Measurements from ENCODE around the gene ARPIN.
"Not testable (repeated sequence)": the region's sequence is repeated elsewhere in the genome, so short reads cannot be mapped to it uniquely, and the experiment has no call there.

Gene ARPIN

DNA sequence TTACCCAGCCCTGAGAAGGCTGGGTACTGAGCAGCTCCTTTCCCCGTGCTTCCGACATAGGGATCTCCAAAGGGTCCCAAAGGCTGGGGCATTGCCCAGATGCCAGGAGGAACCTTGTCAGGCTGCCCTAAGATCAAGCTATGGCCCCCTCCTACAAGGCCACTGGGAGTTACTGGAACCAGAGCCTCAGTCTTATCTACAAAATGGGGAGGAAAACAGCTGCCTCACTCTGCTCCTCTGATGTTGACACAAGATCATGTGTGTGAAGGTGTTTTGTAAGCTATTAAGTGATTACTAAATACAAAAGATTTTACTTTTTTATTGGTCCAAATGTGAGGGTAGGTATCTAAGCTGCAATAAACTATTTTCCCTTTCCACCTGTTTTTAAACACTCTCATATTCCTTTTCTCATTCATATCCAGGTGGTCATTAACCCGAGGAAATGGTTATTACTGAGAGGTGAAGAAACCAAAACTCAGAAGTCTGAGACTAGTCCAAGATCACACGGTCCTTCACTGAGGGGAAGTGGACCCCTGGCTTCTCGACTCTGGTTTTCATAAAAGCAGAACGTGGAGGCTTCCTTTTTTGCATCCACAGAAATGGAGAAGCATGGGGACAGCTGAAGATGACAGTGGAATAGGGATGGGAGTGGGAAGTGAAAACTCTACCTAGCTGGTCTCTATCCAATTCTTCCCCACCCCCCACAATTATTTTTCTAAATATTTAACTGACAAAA is 1.7 kb downstream of the ARPIN start:
- DNase-seq (ENCODE audit: low read depth) = no peak

DNA sequence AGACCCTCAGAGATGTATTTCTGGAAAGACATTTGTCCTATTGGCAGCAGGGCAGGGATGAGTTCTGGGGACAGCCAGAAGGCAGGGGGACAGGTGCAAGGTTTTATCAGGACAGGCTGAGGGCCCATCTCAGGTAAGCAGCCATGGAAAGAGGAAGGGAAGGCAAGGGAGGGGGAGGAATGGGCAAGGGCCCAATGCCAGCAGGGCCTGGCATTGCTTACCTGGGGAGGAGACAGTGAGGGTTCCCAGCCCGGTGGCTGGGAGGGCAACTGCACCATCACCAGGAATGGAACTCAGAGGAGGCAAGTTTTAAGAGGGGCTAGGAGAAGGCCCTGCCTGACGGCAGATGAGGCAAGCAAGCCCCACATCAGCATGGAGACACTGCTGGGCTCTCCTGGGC is 3.1 kb downstream of the ARPIN start:
- no peak for DNase-seq (ENCODE audit: low read depth)

DNA sequence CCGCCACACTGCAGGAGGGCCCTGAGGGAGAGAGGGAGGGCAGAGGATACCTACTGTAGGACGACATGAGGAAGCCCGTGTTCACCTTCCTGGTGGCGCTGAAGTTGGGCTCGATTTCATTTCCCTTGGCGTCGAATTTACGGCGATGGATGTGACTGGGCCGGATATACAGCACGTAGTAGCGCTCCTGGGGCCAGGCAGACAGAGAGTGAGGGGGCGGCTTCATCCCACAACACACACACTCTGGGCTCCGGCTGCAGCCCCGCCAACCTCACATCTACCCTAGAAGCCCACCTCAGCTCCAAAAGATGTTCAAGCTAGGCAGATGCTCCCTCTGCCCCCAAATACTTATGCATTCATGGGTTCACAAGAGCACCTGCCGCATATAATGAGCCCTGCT is 4.5 kb downstream of the ARPIN start:
- no peak for DNase-seq (ENCODE audit: low read depth)

DNA sequence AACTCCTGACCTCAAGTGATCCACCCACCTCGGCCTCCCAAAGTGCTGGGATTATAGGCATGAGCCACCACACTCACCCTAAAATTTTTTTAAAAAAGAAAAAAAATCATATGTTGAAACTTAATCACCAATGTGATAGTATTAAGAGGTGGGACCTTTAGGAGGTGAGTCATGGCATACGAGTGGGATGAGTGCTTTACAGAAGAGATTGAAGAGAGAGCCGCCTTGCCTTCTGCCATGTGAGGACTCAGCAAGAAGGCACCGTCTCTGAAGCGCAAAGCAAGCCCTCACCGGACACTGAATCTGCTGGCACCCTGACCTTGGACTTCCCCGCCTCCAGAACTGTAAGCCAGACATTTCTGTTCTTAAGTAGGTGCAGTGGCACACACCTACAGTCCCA is 5.5 kb downstream of the ARPIN start:
- DNase-seq (ENCODE audit: low read depth) = no peak

DNA sequence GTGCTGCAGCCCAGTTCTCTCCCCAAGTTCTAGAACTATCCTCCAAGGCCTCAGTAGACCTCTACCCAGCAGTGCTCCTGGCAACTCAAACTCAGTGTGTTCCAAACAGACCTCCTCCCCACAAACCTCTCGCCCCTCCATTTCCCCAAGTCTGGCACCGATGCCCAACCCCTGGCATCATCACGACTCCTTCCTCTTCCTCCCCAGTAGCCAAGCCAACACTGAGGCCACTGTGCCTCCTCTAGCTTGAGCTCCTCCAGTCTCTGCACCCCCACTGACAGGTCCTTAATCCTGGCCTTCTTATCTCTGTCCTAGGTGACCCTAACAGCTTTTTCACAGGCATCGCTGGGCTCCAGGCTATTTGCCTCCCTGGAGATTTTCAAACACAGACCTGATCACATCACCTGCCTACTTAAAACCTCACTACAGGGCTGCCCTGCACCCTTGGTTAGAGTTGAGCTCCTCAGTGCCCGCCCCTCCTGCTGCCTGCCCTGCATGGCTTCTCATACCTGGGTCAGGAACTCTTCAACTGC is 6.8 kb downstream of the ARPIN start:
- no peak for DNase-seq (ENCODE audit: low read depth)

DNA sequence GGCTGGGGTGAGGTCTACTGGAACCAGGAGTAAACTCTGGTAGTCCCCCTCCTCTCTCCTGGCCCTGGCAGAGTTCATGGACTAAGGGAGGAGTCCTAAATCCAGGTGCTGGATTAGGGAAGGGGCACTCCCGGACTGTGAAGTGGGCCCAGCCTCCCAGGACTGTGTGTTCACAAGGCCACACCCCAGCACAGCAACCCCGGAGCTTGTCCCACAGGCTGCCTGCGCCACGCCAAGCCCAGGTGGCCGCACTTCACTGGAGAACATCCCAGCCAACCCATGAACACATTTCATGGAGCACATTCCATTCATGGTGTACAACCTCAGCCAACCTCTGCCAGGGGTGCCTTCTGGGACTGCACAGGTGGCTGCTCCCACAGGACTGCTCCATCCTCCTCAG is 8.2 kb downstream of the ARPIN start:
- no peak for DNase-seq (ENCODE audit: low read depth)

DNA sequence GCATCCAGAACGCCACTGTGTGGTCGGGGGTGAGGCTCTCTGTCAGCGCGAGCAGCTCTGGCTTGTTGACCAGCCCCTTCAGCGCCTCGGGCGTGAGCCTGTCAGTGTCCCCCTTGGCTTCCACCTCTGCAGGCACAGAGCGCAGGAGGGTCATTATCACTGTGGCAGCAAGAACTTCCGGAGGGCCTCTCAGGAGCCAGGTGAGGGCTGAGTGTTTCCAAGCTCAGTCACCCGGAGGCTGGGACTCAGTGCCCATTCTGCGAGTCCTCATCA is 9.0 kb downstream of the ARPIN start:
- no peak for DNase-seq (ENCODE audit: low read depth)

DNA sequence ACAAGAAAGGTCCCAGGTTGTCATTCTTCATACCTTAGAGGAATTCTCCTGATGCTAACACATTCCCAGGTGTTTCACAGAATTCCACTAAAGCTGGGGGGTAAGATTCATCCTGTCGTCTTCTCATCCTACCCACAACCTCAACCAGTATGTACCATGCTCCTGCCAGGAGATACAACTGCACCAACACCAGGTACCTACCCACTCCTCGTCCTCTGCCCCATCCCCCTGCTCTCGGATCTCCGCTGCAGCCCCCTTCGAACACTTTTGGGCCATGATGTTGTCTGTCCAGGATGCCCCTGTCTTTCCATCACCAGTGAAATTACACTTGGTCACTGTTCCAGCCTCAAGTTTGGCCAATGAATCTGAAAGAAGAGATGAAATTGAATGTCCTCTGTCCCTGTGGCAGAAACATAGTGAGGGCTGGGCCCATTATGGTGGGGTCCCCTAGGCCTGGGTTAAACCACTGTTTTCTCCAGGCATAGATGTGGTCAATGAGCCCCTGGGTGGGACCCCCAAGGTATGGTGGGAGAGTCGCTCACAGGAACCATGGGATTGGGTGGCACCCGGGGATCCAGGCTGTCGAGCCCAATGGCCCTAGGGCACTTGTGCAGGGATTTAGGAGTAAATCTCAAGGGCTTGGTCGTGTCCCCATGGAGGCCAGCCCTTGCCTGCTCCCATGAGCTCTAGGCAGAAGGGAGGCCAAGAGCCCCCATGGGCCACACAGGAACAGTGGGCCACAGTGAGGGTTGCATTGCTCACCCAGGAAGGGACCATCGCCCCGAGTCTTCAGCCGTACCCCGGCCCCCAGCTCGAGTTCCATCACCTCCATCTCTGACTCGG is 9.5 kb downstream of the ARPIN start:
- no peak for DNase-seq (ENCODE audit: low read depth)

DNA sequence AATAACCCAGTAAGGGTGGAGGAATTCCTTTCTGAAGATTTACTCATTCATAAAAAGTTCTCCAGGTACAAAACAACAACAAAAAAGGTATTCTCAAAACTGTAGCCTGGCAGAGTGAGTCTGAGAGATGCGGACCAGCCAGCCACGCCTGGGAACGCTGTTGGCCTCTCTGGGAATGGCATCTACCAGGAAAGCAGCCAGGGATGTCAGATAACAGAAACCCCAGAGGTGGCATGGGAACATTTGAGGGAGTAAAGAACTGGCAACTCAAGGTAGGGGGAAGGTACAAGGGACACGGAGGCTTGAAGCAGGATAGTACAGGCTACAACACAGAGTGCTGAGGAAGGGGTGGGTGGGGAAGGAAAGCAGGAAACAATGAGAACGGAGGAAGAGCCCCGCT is 11.9 kb downstream of the ARPIN start:
- DNase-seq (ENCODE audit: low read depth) = no peak

DNA sequence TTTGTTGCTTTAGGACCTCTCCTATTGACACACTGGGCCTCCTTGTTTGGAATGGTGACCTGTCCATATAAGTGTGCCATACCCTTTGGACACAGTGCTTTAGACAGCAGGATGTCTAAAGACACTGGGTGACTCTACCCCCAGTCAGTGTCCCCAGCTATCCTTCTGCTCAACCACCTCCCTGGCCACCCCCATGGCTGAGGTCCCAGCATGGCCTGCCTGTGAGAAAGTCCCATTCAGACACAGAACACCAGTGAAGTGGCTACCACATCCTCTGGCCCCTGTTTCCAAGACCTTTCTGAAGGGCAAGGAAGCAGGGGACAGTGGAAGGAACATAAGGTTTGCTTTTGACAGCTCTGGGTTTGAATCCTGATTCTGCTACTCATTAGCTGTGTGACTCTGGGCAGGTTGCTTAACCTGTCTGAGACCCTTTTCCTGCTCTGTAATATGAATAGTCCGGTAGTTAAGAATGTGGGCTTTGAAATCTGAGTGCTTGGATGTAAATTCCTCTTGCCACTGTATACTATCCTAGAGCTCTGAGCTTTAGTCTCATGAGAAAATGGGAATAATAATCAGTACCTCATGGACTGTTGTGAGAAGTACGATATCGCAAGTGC is 12.7 kb downstream of the ARPIN start:
- DNase-seq (ENCODE audit: low read depth) = no peak

DNA sequence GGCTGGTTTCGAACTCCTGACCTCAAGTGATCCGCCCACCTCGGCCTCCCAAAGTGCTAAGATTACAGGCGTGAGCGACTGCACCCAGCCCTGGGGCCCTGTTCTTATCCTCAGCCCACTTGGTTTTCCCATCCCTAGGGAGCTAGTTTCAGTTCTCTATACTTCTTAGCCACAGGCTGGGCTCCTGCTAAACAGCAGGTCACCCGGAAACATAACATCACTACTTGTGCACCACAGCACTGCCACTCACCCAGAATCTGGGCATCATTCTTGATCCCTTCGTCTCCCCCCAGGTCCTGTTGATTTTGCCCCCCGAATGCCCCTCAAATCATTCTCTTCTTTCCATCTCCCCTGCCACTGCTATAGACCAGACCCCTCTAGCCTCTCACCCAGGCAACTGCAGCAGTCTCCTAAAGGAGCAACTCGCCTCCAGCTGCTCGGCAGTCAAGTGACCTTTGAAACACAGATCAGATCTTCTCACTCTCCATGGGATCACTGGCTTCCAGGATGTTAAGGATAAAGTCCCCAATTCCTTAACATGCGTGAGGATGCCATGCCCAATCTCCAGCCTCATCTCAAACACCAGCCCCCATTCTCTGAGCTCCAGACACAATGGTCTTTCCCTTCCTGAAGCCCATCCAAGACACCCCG is 13.3 kb downstream of the ARPIN start:
- DNase-seq (ENCODE audit: low read depth) = no peak

DNA sequence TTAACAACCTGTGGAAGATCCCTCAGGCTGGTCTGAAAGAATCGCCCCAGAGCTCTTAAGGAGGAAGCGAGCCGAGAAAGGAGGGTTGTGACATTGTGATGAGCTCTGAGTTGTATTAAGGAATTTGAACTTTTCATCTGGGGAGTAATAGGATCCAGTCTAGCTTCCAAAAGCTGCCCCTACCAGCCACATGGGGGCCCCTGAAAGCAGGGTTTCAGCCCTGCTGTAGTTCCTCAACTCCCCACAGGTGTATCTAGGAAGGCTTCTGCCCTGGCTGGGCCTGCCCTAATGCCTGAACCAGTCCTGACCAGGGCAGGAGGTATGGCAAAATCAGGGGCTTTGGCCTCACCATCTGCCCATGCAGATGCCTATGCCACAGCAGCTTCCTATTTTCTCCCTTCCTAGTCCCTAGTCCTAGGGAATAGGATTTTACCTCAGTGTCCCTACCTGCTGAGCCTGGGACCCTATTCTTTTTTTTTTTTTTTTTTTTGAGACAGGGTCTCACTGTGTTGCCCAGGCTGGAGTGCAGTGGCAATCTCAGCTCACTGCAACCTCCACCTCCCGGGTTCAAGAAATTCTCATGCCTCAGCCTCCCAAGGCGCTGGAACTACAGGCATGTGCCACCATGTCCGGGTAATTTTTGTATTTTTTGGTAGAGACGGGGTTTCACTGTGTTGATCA is 14.0 kb downstream of the ARPIN start:
- peak; percentile 10 for DNase-seq (ENCODE audit: low read depth)

DNA sequence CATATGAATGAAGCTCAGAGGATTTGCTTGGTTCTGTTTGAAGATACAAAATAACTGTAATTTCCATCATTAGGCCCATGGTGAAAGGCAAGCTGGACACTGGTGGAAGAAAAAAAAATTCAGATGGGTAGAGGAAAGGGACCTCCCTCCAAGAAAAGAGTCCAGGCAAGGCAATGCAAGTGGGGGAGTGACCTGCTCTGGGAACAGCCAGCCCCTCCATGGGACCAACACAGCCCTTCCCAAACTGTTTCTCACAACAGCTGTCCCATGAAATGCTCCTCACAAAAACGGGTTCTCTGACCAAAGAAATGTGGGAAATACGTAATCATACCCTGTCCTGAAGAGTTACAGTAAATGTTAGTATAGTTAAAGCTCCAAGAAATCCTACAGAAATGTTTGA is 14.6 kb downstream of the ARPIN start:
- DNase-seq (ENCODE audit: low read depth) = no peak

DNA sequence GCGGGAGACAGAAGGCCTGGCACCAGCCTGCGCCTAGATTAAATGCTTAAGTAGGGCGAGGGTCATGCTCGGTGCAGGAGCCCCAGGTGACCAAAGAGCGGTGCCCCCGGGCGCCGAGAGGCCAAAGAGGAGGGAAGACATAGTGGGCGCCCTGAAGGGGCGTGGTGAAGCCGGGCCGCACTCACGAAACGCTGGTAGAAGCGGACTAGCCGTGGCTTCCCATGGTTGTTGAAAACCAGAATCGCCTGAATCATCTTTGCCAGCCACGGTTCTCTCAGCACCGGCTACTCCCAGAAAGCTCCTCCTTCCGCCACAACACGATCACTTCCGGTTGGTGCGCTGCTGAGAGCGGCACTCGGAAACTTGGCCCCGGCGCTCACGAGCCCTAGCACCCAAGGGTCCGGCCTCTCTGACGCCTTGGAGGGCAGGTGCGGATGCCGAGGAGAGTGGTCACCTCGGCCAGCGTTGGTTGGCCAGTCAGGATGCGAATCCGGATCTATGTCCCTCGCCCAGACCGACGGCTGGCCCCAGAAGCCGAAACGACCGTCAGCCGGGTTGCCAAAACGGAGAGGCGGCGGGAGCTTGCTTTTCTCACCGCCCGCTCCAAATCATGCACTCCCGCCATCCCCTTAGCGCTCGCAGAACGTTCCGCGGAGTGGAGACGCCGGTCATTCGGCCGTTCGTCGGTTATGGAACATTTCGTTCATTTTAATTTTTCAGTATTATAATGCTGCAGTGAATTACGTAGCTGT is 18.9 kb downstream of the ARPIN start, which contains the start of gene AP3S2:
Gene AP3S2 (minus strand): TSS at position 299 of the 752 bp plus-strand sequence. CDS start 45 bp downstream, at position 254.
- peak; percentile 79 for DNase-seq (ENCODE audit: low read depth)

DNA sequence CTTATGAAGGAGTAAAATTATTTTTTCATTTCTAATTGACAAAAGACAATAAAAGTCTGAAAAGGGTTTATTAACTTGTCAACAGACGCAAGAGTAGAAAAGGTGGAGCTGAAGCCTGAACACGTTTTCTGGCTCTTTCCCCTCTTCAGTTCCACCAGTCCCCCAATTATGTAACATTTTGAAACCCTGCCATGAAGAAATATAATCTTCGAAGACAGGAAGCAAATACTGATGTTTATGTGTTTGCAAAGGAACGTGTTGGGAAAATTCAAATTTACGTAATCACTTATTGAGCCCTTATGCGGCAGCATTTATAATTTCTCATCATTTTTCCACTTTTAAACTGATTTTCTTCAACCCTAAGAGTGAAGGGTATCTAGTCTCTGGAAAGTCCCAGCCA is 19.7 kb downstream of the ARPIN start:
- DNase-seq (ENCODE audit: low read depth) = no peak

DNA sequence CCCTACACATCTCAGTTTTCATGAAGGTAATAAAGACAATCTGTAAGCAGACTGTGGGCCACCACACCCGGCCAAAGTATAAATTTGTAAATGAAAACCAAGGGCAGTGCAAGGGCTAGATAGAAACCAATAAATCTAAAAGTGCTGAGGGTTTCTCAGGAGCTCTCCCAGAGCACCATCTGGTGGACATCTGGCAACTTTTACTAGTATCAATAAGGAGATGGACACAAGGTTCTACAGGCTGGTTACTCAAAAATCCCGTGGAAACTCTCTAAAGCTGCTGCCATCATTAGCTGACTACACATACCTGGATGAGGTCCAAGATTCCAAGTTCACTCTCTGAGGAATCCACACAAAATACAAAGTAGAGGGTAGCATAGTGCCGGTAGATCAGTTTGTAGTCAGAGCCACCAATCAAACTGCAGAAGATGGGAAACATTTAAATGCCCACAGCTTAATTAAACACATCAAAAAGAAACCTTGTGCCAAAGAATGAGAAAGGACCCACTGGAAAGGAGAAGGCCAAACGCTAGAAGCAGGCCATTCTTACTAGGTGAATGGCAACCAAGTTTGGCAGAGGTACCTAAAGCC is 24.4 kb downstream of the ARPIN start:
- peak; percentile 34 for DNase-seq (ENCODE audit: low read depth)

DNA sequence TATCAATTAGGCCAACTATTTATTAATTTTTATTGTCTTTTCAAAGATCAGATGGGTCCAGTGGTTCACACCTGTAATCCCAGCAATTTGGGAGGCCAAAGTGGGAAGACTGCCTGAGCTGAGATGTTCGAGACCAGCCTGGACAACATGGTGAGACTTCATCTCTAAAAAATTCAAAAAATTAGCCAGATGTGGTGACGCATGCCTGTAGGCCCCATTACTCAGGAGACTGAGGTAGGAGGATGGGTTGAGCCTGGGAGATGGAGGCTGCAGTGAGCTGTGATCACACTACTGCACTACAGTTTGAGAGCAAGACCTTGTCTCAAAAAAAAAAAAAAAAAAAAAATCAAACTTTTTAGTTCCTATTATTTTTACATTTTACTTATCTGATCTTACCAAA is 27.1 kb downstream of the ARPIN start:
- no peak for DNase-seq (ENCODE audit: low read depth)

DNA sequence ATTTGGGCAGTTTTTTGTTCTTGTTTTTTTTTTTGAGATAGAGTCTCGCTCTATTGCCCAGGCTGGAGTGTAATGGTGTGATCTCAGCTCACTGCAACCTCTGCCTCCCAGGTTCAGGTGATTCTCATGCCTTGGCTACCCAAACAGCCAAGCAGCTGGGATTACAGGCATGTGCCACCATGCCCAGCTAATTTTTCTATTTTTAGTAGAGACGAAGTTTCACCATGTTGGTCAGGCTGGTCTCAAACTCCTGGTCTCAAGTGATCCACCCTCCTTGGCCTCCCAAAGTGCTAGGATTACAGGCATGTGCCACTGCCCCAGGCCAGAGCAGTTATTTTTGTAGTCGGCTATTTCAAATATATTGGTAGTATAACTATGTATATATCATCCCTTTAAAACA is 27.6 kb downstream of the ARPIN start:
- DNase-seq (ENCODE audit: low read depth) = not testable (repeated sequence)

DNA sequence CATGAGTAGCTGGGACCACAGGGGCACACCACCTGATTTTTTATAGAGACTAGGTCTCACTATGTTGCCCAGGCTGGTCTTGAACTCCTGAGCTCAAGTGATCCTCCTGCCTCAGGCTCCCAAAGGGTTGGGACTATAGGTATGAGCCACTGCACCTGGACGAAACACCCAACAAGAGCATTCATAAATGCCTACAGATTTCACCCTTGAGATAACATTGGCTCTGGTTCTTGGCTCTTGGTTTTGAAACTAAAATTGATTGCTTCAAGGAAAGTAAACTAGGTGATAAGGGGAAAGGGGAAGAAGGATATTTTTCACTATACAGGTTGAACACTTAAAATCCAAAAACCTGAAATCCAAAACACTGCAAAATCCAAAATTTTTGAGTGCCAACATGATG is 29.2 kb downstream of the ARPIN start:
- no peak for DNase-seq (ENCODE audit: low read depth)

DNA sequence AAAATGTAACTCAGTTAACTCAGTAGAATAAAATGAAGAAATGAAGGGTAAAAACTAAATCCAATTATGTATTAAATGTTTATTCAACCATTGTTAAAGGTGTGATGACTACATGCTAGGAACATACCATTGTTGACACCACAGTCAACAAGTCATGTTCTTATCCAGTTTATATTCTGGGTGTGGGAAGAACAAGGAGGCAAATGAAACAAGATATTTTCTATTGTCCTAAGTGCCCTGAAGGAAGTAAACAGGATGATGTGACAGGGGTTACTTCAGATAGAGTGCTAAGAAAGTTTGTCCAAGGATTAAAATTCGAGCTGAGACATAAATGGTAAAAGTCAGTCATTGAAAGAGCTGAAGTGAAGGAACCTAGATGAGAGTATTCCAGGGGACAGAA is 32.0 kb downstream of the ARPIN start:
- DNase-seq (ENCODE audit: low read depth) = no peak

DNA sequence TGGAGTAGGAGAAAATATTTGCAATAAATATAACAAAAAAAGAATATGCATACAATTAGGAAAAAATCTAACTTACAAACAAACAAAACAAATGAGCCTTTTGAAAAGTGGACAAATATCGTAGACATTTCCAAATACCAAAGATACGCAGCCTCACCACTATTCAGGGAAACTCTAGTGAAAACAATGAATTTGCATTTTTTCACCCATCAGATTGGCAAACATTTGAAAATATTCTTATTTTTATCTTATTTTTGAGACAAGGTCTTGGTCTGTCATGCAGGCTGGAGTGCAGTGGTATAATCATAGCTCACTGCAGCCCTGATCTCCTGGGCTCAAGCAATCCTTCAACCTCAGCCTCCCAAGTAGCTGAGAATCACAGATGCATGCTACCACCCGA is 34.4 kb downstream of the ARPIN start:
- DNase-seq (ENCODE audit: low read depth) = no peak

Measured in non-pigmented ciliary epithelial cell (primary cell).